H1 (cell line): ENCODE results near the gene TSPEAR. TPM values are rescaled to one million over a fixed set of nuclear protein-coding genes. Genes with fewer than 3 reads are reported as not detected.

Source experiments
- CTCF ChIA-PET: fragments of 300-600 bp; sonication (Branson Sonifier 250); formaldehyde crosslinking; loops from one replicate; lab custom pipeline; 2021; ENCODE audit not compliant: partially characterized antibody; lab: Charles Lee
- POLR2A ChIA-PET: fragments of 300-600 bp; sonication (Branson Sonifier 250); formaldehyde crosslinking; loops from one replicate; lab custom pipeline; 2021; ENCODE audit warnings: inconsistent platforms; ENCODE audit not compliant: partially characterized antibody; lab: Charles Lee
- DNase-seq, 2 experiments: peaks; one replicate each; pipeline versions ENCODE4 v3.0.0 to v3.0.0-alpha.2; 2010 to 2022; ENCODE audit warnings: low spot score in 2 of 2, low read depth in 1 of 2, mixed read lengths in 1 of 2
- FAIRE-seq: peaks from 2 replicates; lab custom pipeline; 2011; peaks lifted over from hg19 to GRCh38; lab: Jason Lieb, UNC
- H2AFZ ChIP-seq: 2 replicates; pipeline ENCODE4 v1.8.1; 2012; ENCODE audit warnings: low read length, inconsistent platforms
- H2AK5ac ChIP-seq: 2 replicates; pipeline ENCODE4 v1.6.1; 2013; ENCODE audit warnings: low read depth, low read length
- H2BK120ac ChIP-seq: replicated peaks from 2 replicates; pipeline ENCODE3; 2013; ENCODE audit warnings: low read depth, low read length, inconsistent platforms
- H2BK12ac ChIP-seq: 2 replicates; pipeline ENCODE4 v1.6.1; 2013; ENCODE audit warnings: low read depth, low read length
- H2BK15ac ChIP-seq: 2 replicates; pipeline ENCODE4 v1.6.1; 2013; ENCODE audit warnings: low read length
- H2BK20ac ChIP-seq: 2 replicates; pipeline ENCODE4 v1.6.1; 2013; ENCODE audit warnings: low read length
- H2BK5ac ChIP-seq: 2 replicates; pipeline ENCODE4 v1.6.1; 2013; ENCODE audit warnings: low read depth, low read length
- H3K14ac ChIP-seq: 2 replicates; pipeline ENCODE4 v1.6.1; 2013; ENCODE audit warnings: inconsistent platforms; ENCODE audit not compliant: insufficient read length
- H3K18ac ChIP-seq: 2 replicates; pipeline ENCODE4 v1.6.1; 2013; ENCODE audit warnings: low read length; ENCODE audit errors: extremely low read depth
- H3K23ac ChIP-seq: 2 replicates; pipeline ENCODE4 v1.6.1; 2013; ENCODE audit warnings: inconsistent platforms; ENCODE audit not compliant: insufficient read length
- H3K23me2 ChIP-seq: 2 replicates; pipeline ENCODE4 v1.6.1; 2013; ENCODE audit warnings: low read depth, low read length
- H3K27ac ChIP-seq: 2 replicates; pipeline ENCODE4 v1.6.1; 2011; ENCODE audit warnings: low read depth, low read length, inconsistent platforms
- H3K27me3 ChIP-seq, 4 experiments: replicated peaks in 1 of 4; 1 replicate in 1 of 4; 2 replicates in 3 of 4; pipeline versions ENCODE4 v1.6.1 to v1.8.1; 2011 to 2013; ENCODE audit warnings: low read length in 3 of 4, mild to moderate bottlenecking in 3 of 4, inconsistent platforms in 2 of 4, mixed read lengths in 2 of 4, moderate library complexity in 1 of 4; ENCODE audit not compliant: control insufficient read depth in 3 of 4, insufficient read depth in 3 of 4; ENCODE audit errors: extremely low read depth in 1 of 4
- H3K36me3 ChIP-seq, 4 experiments: 2 replicates each; pipeline versions ENCODE4 v1.6.1 to v1.8.1; 2011 to 2013; ENCODE audit warnings: mild to moderate bottlenecking in 4 of 4, low read length in 3 of 4, moderate library complexity in 2 of 4, control low read depth in 1 of 4, inconsistent platforms in 1 of 4; ENCODE audit not compliant: insufficient read depth in 4 of 4, control insufficient read depth in 2 of 4
- H3K4ac ChIP-seq: replicated peaks from 2 replicates; pipeline ENCODE3; 2013; ENCODE audit warnings: low read length, low read depth, mixed read lengths, inconsistent platforms; ENCODE audit not compliant: insufficient read length
- H3K4me1 ChIP-seq, 4 experiments: replicated peaks in 1 of 4; 1 replicate in 1 of 4; 2 replicates in 3 of 4; pipeline versions ENCODE4 v1.6.1 to v1.8.1; 2011 to 2013; ENCODE audit warnings: low read length in 3 of 4, inconsistent platforms in 2 of 4, mixed read lengths in 1 of 4; ENCODE audit not compliant: insufficient read depth in 4 of 4, control insufficient read depth in 3 of 4
- H3K4me2 ChIP-seq, 2 experiments: 2 replicates each; pipeline versions ENCODE4 v1.6.1 to v1.8.1; 2011 to 2013; ENCODE audit warnings: low read depth in 2 of 2, low read length in 2 of 2, control low read depth in 1 of 2, inconsistent platforms in 1 of 2, mild to moderate bottlenecking in 1 of 2; ENCODE audit not compliant: insufficient read depth in 1 of 2
- H3K4me3 ChIP-seq, 4 experiments: fragments of 200-600, 300-600 bp in 1 of 4; sonication (generic), shearing (Covaris generic), sonication (Bioruptor Twin) in 1 of 4; 2 replicates each; pipeline versions ENCODE4 v1.5.1 to v1.8.1; 2011 to 2016; ENCODE audit warnings: low read length in 4 of 4, low read depth in 3 of 4, control low read depth in 2 of 4, inconsistent platforms in 2 of 4, mild to moderate bottlenecking in 2 of 4, mixed read lengths in 1 of 4, moderate library complexity in 1 of 4; ENCODE audit not compliant: insufficient read depth in 2 of 4; ENCODE audit errors: extremely low read depth in 1 of 4
- H3K56ac ChIP-seq: replicated peaks from 2 replicates; pipeline ENCODE3; 2013; ENCODE audit warnings: low read depth, mild to moderate bottlenecking, mixed read lengths, low read length, inconsistent platforms; ENCODE audit not compliant: insufficient read length
- H3K79me1 ChIP-seq: 2 replicates; pipeline ENCODE4 v1.6.1; 2013; ENCODE audit warnings: low read depth, low read length, control low read depth
- H3K79me2 ChIP-seq, 2 experiments: 2 replicates each; pipeline versions ENCODE4 v1.6.1 to v1.8.1; 2012 to 2013; ENCODE audit warnings: low read length in 2 of 2, mild to moderate bottlenecking in 2 of 2, inconsistent platforms in 1 of 2; ENCODE audit not compliant: insufficient read depth in 2 of 2, control insufficient read depth in 1 of 2
- H3K9ac ChIP-seq, 4 experiments: replicated peaks in 1 of 4; 1 replicate in 1 of 4; 2 replicates in 3 of 4; pipeline versions ENCODE4 v1.6.1 to v1.8.1; 2011 to 2013; ENCODE audit warnings: low read depth in 3 of 4, low read length in 3 of 4, control low read depth in 2 of 4, mild to moderate bottlenecking in 2 of 4, moderate library complexity in 2 of 4, inconsistent platforms in 1 of 4; ENCODE audit errors: extremely low read depth in 1 of 4
- H3K9me3 ChIP-seq, 2 experiments: 2 replicates each; pipeline versions ENCODE4 v1.6.1 to v1.8.1; 2012 to 2013; ENCODE audit warnings: mild to moderate bottlenecking in 2 of 2, moderate library complexity in 2 of 2, control low read depth in 1 of 2, inconsistent platforms in 1 of 2, low read depth in 1 of 2, low read length in 1 of 2, mixed read lengths in 1 of 2; ENCODE audit not compliant: insufficient read depth in 2 of 2
- H4K20me1 ChIP-seq, 2 experiments: replicated peaks in 1 of 2; 2 replicates each; pipeline versions ENCODE3 to v1.8.1; 2011 to 2013; ENCODE audit warnings: inconsistent platforms in 2 of 2, low read length in 2 of 2, mild to moderate bottlenecking in 1 of 2; ENCODE audit not compliant: insufficient read depth in 2 of 2, control insufficient read depth in 1 of 2
- H4K5ac ChIP-seq: 2 replicates; pipeline ENCODE4 v1.6.1; 2013; ENCODE audit warnings: low read length, low read depth, mixed read lengths, inconsistent platforms; ENCODE audit not compliant: insufficient read length
- H4K8ac ChIP-seq: 2 replicates; pipeline ENCODE4 v1.8.0; 2013; ENCODE audit warnings: mild to moderate bottlenecking, moderate library complexity, low read length, inconsistent platforms; ENCODE audit not compliant: insufficient read depth; ENCODE audit errors: extremely low read depth
- H4K91ac ChIP-seq: replicated peaks from 2 replicates; pipeline ENCODE3; 2013; ENCODE audit warnings: low read length, mixed read lengths, inconsistent platforms; ENCODE audit not compliant: insufficient read length
- CBX8 ChIP-seq: fragments of 300-800, 300-1000 bp; sonication (generic); IDR thresholded peaks from 2 replicates; pipeline ENCODE4 v1.7.1; 2016; ENCODE audit warnings: low read depth, low read length, borderline replicate concordance
- RAD21 ChIP-seq, 2 experiments: IDR thresholded peaks in 1 of 2; conservative IDR thresholded peaks in 1 of 2; 2 replicates each; pipeline ENCODE4 v1.6.1; 2011; ENCODE audit warnings: low read depth in 2 of 2, low read length in 2 of 2, improper control_type of control experiment in 1 of 2, inconsistent platforms in 1 of 2, mild to moderate bottlenecking in 1 of 2, moderate library complexity in 1 of 2
- SP1 ChIP-seq: IDR thresholded peaks from 2 replicates; pipeline ENCODE4 v1.6.1; 2011; ENCODE audit warnings: low read depth, low read length
- ZNF274 ChIP-seq: IDR thresholded peaks from 2 replicates; pipeline ENCODE4 v1.7.0; 2012; ENCODE audit warnings: low read length, borderline replicate concordance; ENCODE audit errors: extremely low read depth
- WGBS, 2 experiments: shearing (Covaris generic) in 1 of 2; methylation state at CpG; one replicate each; pipeline versions ENCODE4 v1.1.6 to v1.1.7; 2013 to 2015; ENCODE audit warnings: low lambda C conversion rate in 2 of 2, mixed read lengths in 2 of 2, inconsistent platforms in 1 of 2, low coverage in 1 of 2, missing lambda C conversion rate in 1 of 2; ENCODE audit not compliant: insufficient replicate concordance in 2 of 2, insufficient coverage in 1 of 2, insufficient read length in 1 of 2; ENCODE audit errors: extremely low coverage in 1 of 2, missing lambda C conversion rate in 1 of 2; 5-methylcytosine and 5-hydroxymethylcytosine counted together
- polyA plus RNA-seq, 7 experiments: library from polyadenylated mRNA; depleted of rRNA in 3 of 7; stranded (reverse) in 5 of 7; unstranded in 2 of 7; fragments of >200 nt in 5 of 7; fragments of 200-250 nt in 2 of 7; gene quantifications; 1 replicate in 5 of 7; 2 replicates in 1 of 7; 4 replicates in 1 of 7; pipeline versions ENCODE4 v1.2.1 to v1.2.3, GENCODE V29; 2011 to 2013; ENCODE audit warnings: missing spikeins in 2 of 7, mixed read lengths in 2 of 7
- total RNA-seq: library from RNA; stranded (reverse); fragmentation: NEBNext Ultra II Directional; extraction: Animal tissue kit (Norgen Biotek cat#: 25700); gene quantifications from 2 replicates; pipeline ENCODE4 v1.2.1, GENCODE V29; 2021
- TF ChIP-seq, protein P1 (sequence below), 3 experiments: IDR thresholded peaks; 1 replicate in 2 of 3; 2 replicates in 1 of 3; pipeline versions ENCODE4 v1.5.1 to v1.6.1; 2011; ENCODE audit warnings: low read length in 3 of 3, mild to moderate bottlenecking in 3 of 3, inconsistent platforms in 2 of 3, low read depth in 1 of 3, moderate library complexity in 1 of 3; ENCODE audit not compliant: insufficient read depth in 1 of 3; ENCODE audit errors: control extremely low read depth in 1 of 3

Gene TSPEAR
- total and polyA plus RNA-seq, 2 of the 8 experiments (the other 6 are each of a cell fraction or from before 2014, with no cell fraction given) = 0.58 to 0.89 TPM

- Histone ChIP-seq H3K27me3 (no peaks in the 10 kb centered on the region), H4K91ac (no peak overlapping the region), H3K4ac (no peak overlapping the region), H2AFZ (no peak overlapping the region), H2AK5ac (no peak overlapping the region; the same call in 1 of the 2 replicates), H3K23me2 (no peaks in the 10 kb centered on the region), H2BK20ac (no peak overlapping the region), H3K36me3 (no peaks in the 10 kb centered on the region), H4K8ac (no peak overlapping the region), H3K79me1 (peaks cover 3% of the 10 kb centered on the region; the same call in 1 of the 2 replicates), H3K27ac (no peak overlapping the region), H3K9ac (no peak overlapping the region), H4K5ac (no peak overlapping the region), H4K20me1 (no peaks in the 10 kb centered on the region), H3K4me2 (0 out of 4 replicates have a peak overlapping the region, but pooled peaks of 1 of the 2 experiments have one; percentile 2), H3K56ac (no peak overlapping the region), H3K9me3 (peaks cover 0 to 4% of the 10 kb centered on the region in 2 experiments; a peak in 1 of 4 replicates), H3K4me1 (peaks cover 0 to 33% (median 16%) of the 10 kb centered on the region in 4 experiments; a peak in 6 of 7 replicates), H3K4me3 (no peak overlapping the region), H3K18ac (peak overlapping the region; percentile 48), H2BK15ac (no peak overlapping the region), H3K14ac (no peak overlapping the region), H2BK5ac (0 out of 2 replicates have a peak overlapping the region, but pooled peaks have one; percentile 56), H2BK12ac (peak overlapping the region; percentile 60; the same call in 1 of the 2 replicates), H2BK120ac (no peak overlapping the region), H3K79me2 (no peaks in the 10 kb centered on the region), H3K23ac (no peak overlapping the region)
- FAIRE-seq (no peak), DNase-seq (no peak)
- POLR2A ChIA-PET = interaction anchor here (1.1 to 1.4 kb wide), 5 partner anchors 11 to 179 kb away, joined by 3 to 5 read pairs (median 4); no protein-coding TSS in a partner anchor
- 79% methylated on average over 10 of the region's 10 CpGs; no CpG with 5 or more reads in 1 of the 2 experiments for WGBS, 2 experiments
- CTCF ChIA-PET = interaction anchor here (0.8 to 3.8 kb wide), 12 partner anchors 11 to 186 kb away, joined by 3 to 15 read pairs (median 4); partner anchors contain the start of gene TSPEAR
- TF ChIP-seq ZNF274 (no peak), SP1 (no peak), CBX8 (no peak), RAD21 (IDR thresholded peaks at IDR 0.05 in 1 of 2, conservative IDR thresholded peaks at IDR 0.05 in 1 of 2; ENCODE audit: low read depth in 2 of 2, low read length in 2 of 2) (peak; percentile 49 to 56)
- TF ChIP-seq, protein P1, sequence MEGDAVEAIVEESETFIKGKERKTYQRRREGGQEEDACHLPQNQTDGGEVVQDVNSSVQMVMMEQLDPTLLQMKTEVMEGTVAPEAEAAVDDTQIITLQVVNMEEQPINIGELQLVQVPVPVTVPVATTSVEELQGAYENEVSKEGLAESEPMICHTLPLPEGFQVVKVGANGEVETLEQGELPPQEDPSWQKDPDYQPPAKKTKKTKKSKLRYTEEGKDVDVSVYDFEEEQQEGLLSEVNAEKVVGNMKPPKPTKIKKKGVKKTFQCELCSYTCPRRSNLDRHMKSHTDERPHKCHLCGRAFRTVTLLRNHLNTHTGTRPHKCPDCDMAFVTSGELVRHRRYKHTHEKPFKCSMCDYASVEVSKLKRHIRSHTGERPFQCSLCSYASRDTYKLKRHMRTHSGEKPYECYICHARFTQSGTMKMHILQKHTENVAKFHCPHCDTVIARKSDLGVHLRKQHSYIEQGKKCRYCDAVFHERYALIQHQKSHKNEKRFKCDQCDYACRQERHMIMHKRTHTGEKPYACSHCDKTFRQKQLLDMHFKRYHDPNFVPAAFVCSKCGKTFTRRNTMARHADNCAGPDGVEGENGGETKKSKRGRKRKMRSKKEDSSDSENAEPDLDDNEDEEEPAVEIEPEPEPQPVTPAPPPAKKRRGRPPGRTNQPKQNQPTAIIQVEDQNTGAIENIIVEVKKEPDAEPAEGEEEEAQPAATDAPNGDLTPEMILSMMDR (IDR thresholded peaks at IDR 0.05; ENCODE audit: control extremely low read depth in 1 of 3, insufficient read depth in 1 of 3, low read depth in 1 of 3, low read length in 3 of 3) = peak in 2 of 3 experiments; percentile 11 to 27; a peak in 3 of 4 replicates
Observed at GRCh38 chr21:44696572-44696971, 14.8 kb downstream of the TSPEAR start.
